ENCODE results near the gene DNMT3L.
A peak's percentile ranks its signal among the peaks of the same experiment; 100 is the strongest.
"Not testable (repeated sequence)": the region's sequence is repeated elsewhere in the genome, so short reads cannot be mapped to it uniquely, and the experiment has no call there.

Gene DNMT3L

DNA sequence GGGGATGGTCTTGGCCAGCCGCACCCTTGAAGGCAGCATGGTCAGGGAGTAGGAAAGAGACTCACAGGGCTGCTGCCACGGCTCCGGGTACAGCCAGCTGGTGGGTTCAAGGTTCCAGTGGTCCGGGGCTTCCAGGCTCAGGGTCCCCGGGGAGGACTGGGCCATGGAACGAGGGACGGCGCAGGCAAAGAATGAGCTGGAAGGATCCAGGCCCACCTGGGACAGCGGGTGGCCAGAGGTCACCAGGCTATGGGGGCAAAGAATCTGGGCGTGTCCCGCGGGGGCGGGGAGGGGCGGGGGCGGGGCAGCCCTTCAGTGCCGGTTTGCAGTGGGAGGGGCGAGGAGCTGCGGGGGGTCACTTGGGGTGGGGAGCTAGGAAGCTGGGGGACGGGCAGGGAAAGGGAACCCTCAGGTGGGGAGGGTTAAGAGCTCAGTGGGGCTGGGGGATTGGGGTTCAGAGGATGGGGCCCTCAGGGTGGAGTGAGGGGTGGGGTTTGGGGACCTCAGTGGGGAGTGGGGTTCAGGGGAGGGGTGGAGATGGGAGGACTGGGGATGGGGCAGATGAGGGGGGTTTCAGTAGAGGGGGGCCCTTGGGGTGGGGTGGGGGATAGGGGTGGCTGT, at the start of gene DNMT3L:
DNMT3L (minus strand) TSS at position 223 of the 621 bp plus-strand sequence. CDS start 638 bp downstream, outside the sequence.
- DNase-seq: no peak

DNA sequence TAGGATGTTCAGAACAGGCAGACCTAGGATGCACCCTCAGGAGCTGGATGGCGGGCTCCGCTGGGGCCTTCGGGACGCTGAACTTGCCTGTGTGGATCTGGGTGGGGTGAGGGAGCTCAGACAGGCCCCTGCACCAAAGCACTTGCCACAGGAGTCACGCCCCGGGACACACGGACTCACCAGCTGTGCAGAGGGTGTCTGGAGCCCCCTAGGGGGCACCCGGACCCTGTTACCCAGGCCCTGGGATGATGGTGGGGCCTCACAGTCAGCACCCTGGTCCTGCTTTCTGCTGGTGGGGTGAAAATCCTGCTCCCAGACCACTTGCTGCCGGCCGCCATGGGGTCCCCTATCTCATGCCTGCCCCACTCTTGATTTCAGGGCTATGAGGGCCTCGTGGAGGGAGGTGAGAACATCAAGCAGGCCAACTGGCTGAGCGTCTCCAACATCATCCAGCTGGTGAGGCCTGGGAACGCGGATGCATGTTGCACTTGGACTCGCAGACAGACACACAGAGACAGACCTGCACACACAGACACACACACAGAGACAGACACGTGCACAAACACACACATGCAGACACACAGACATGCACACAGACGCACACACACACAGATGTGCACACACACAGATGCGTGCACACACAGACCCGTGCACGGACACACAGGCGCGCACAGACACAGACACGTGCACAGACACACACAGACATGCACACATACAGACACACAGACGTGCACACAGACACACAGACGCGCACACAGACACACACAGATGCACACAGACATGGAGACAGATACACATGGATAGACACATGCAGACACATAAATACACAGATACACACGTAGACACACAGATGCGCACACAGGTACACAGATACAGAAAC, 49.2 kb upstream of the DNMT3L start:
- no peak for DNase-seq

DNA sequence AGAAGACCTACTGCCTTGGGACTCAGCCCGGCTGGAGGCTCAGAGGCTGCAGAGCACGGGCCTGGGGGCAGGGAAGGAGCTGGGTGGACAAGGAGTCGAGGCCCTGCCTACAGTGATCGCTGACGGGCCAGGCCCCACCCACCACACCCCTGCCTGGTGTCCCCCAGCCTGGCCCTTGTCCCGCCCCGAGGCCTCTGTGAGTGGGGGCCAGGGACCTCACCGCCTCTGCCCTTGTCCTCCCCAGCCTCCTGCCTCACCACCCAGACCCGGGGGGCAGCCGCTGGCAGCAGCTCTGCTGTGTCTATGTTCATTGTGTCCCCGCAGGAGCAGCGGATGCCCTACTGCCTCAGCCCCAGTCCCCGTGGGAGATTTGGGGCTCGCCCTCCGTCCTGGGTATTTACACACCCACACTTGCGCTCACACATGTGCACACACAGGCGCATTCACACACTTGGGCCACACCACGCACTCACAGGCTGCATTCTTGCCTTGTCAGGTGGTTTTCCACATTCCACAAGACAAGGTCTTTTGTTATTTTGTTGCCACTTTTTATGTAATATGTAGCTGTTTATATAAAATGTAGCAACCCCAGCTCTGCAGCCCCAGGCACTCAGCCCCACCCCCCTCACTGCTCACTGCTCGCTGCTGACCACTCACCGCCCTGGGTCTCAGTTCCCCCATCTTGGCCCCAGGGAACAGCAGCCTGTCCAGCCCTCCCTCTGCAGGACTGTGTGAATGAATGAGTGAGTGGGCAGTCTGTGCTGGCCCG, 45.4 kb upstream of the DNMT3L start:
- no peak for DNase-seq

DNA sequence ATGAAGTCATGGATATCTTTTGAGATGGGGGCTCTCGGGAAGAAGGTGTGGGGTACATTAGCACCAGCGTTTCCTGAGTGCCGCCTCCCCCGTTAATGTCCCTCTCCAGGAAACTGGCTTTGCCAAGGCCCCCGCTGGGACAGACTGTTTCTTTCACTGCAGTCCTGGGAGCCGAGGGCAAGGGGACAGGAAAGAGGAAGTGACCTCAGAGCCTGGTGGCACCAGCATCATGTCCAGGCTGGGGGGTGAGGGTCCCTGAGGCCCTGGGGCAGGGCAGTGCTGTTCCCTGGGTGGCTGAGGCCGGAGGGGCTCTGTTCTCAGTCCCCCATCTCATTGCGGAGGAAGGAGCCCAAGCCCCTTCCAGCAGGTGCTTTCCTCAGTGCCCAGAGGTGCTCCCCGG, 44.0 kb upstream of the DNMT3L start:
- no peak for DNase-seq

DNA sequence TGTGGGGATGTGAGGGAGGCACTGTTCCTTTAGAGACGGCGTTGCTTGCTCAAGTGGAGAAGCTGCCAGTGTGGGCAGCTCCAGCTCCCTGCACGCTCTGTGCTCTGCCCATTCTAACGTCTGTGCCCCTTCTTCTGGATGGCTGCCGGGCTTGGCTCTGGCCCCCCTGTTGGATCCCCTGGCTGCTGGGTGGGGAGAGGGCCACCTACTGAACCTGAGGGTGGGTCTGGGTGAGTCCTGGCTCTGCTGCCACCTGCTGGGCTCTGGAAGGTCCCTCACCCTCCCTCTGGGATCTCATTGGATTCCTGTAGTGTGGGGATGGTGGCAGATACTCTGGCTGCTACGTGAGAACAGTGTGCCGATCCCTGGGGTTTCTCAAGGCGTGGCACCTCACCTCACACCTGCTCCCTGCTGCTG, 43.2 kb upstream of the DNMT3L start:
- DNase-seq: peak in 1 of 4 experiments; percentile 21

DNA sequence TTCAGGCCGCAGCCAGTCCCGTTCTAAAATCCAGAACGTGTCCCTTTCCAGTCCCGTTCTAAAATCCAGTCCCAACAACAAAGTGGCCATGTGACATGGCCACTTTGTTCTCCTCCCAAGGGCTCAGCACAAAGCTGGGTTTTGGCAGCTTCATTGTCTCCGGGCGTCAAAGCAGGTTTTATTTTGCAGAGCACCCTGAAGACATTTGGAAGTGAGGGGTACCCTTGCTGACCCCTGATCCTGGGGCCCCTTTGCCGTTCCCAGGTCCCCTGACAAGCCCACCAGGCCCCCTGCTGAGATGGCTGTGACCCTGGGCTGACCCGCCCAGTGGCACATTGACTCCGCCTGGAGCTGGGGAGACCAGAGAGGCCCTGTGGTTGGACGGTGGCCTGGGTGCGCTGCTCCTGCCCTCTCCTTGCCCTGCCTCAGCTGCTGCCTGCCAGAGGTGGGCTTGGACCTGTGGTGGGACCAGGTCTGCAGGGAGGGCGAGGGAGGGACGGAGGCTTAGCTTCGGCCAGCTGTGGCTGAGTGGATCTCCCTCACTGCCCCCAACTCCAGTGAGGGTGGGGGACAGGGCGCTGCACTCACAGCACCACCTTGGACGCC, 42.4 kb upstream of the DNMT3L start:
- no peak for DNase-seq

DNA sequence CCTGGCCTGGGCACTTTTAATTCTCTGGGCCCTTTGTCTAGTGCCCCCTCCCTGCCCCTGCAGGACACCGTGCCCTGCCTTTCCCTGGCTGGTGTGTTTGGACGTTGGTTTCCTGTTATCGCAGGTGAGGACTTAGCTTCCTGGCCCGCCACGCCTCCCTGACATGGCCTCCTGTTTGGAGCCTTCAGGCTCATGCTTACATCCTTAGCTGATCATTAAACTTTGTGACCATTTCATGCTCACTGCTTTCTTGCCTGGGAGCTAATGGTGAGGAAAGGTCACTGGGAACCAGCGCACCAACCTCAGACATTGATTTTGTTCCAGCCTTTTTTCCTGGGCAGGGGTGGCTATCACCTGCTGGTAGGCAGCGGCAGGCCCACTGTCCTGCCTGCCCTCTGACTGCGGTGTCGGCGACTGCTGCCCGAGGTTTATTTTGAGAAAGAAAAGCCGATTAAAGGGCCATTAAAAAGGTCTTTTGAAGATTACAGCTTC, 41.8 kb upstream of the DNMT3L start:
- DNase-seq: no peak

DNA sequence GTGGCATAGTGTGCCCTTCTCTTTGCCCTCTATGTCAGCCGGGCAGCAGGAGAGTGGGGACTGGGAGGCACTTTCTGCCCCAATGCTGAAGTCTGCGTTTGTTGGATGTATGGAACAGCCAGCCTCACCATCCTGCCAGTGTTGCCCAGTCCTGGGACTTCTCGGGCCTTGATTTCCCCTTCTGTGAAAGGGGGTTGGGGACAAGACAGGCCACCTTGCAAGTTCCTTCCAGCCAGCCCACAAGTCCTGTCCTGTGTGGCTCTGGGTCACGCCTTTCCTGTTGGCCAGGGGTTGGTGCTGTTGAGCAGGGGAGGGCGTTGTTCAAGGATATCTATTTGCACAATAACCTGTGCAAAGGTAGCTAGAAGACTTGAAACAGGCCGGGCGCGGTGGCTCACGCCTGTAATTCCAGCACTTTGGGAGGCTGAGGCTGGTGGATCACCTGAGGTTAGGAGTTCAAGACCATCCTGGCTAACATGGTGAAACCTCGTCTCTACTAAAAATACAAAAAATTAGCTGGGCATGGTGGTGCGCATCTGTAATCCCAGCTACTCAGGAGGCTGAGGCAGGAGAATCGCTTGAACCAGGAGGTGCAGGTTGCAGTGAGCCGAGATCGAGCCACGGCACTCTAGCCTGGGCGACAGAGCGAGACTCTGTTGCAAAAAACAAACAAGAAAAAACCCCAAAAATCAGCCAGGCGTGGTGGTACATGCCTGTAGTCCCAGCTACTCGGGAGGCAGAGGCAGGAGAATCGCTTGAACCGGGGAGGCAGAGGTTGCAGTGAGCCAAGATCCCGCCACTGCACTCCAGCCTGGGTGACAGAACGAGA, 41.1 kb upstream of the DNMT3L start:
- not testable (repeated sequence) for DNase-seq

DNA sequence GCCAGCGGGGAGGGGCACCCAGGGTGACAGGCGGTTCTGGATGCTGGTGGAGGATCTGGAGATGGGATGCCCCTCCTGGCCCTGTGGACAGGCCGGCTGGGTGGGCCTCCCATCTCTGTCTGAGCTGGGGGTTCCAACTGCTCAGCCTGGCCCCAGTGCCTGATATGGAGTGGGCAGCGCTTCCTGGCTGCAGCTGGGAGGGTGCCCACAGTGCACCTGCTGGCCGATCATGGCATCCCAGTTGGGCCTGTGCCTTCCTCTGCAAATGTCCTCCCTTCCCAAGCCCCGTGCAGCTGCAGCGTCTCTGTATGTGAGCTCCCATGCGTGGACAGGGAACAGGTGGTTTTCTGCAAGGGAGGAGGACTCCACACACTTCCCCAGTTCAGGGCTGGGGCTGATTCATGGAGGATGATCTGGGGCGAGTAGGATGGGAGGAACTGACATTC, 40.3 kb upstream of the DNMT3L start:
- DNase-seq: no peak

DNA sequence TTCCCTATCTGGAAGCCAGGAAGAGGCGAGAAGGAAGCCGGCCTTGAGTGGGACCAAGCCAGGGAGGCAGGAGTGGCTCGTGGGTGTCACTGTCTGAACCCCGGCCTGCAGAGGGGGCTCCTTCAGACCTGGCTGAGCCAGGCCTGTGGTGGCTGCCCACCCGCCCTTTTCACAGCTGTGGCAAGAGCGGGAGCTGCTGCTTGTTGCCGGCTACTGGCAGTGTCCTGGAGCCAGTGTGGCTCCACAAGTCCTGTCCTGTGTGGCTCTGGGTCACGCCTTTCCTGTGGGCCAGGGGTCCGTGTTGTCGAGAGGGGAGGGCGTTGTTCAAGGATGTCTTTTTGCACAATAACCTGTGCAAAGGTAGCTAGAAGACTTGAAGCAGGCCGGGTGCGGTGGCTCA, 39.4 kb upstream of the DNMT3L start:
- DNase-seq: no peak

DNA sequence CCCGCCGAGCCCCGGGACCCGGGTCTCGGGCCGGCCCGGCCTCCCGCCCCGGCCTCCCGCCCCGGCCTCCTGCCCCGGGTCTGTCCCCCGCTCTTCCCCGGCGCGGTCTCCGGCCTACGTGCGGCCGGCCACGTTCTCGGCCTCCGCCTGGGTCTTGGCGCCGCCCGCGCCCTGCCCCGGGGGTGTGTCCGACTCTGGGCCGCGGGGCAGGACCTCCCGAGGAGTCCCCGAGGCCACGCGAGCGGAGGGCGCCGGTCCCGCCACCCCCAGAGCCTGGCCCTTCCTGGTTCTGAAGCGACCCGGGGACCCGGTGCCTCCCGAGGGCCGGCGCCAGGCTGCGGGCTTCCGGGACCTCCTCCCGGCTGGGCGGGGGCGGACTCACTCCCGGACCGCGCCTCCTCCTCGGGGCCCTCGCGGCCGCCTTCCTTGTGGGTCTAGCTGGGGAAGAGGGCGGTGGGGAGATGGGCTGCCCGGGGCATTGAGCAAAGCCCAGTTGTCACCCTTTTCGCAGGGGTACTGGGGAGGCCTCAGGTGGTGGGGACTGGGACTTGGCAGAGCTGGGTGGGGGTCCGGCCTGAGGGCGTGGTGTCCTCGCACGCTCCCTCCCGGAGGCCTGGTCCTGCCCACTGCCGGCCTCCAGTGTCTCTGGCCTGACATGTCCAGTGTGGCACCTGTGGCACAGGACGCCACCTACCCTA, 38.7 kb upstream of the DNMT3L start:
- peak in 1 of 4 experiments; percentile 38 for DNase-seq

DNA sequence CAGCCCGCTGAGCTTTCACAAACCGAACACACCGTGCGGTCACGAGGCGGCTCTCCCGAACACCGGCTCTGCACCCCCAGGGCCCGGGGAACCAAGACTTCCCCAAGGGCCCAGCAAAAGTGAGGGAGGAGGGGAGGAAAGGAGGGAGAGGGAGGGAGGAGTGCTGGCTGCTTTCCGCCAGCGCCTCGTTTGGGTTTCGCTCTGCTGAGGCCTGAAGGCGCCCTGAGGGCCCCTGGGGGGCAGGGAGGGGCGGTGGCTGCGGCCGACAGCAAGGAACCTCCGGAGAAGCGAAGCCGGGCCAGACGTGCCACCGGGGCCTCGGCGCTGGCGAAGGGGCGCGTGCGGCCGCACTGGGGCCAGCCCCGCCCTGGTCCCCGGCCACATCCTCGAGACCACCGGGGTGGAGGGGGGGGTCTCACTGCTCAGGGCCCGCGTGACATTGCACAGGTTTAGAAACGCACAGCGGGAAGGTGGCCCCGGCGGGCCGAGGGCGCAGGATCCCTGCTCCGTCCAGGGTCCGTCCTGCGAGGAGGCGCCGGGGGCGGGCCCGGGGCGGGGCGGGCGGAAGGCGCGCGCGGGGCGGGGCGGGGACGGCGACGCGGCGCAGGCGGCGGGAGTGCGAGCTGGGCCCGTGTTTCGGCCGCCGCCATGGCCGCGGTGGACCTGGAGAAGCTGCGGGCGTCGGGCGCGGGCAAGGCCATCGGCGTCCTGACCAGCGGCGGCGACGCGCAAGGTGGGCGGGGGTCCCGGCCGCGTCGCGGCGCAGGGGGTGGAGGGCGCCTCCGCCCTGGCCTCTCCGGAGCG, 38.0 kb upstream of the DNMT3L start, which contains the start of gene PFKL:
PFKL (plus strand) TSS at position 596 of the 804 bp plus-strand sequence; CDS start at position 649, 53 bp downstream.
- peak in 1 of 4 experiments; percentile 53 for DNase-seq

DNA sequence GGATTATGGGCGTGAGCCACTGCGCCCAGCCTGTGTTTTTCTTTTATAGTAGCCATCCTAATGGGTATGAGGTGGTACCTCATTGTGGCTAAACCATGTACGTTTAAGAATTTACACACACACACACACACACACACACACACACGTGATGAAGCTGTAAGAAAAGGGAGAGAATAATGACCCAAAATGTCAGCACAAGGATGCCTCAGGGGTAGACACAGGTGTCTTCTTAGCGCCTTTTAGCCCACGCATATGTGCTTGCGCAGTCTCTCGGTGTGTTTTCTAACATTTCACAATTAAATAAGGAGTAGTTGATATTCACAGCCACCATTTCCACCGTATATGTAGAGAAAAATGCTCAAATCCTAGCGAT, 37.4 kb upstream of the DNMT3L start:
- DNase-seq: no peak

DNA sequence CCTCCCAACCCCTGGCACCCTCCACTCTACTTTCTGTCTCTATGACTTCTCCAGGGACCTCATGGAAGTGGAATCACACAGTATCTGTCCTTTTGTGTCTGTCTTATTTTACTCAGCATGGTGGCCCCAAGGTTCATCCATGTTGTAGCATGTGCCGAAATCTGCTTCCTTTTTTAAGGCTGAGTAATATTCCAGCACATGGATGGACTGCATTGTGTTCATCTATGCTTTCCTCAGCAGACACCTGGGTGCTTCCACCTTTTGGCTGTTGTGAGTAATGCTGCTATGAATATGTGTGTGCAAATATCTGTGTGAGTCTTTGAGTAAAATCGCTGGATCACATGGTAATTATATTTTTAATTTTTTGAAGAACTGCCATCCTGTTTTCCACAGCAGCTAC, 36.6 kb upstream of the DNMT3L start:
- no peak for DNase-seq

DNA sequence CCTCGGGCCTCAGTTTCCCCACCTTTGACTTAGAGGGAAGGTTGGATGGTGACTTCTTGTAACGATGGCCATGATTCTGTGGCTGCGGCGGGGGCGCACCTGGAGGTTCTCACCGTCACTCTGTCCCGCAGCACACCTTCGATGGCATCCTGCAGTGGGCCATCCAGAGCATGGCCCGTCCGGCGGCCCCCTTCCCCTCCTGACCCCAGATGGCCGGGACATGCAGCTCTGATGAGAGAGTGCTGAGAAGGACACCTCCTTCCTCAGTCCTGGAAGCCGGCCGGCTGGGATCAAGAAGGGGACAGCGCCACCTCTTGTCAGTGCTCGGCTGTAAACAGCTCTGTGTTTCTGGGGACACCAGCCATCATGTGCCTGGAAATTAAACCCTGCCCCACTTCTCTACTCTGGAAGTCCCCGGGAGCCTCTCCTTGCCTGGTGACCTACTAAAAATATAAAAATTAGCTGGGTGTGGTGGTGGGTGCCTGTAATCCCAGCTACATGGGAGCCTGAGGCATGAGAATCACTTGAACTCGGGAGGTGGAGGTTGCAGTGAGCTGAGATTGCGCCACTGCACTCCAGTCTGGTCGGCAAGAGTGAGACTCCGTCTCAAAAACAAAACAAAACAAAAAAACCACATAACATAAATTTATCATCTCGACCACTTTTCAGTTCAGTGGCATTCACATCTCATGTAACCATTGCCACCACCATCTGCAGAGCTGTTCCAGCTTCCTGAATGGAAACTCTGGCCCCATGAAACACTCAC, 36.0 kb upstream of the DNMT3L start:
- DNase-seq: peak in 3 of 4 experiments; percentile 34 to 68 (median 41)

DNA sequence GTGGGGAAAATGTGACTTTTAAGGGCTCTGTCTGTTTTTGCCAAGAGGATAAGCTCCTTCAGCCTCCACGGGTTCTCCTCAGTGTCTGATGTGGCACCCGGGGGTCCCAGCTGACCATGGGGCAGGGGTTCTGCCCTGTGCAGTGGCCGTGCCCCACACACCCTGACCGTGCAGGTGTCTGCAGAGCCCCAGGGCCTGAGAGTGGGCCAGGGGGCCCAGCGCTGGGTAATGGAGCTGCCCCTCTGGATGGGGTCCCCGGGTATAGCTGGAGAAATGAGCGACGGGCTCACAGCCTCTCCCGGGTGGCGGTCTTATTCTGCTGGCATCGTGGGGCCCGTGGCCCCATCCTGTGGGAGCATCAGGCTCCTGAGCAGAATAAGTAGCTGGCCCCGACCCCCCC, 35.2 kb upstream of the DNMT3L start:
- no peak for DNase-seq

DNA sequence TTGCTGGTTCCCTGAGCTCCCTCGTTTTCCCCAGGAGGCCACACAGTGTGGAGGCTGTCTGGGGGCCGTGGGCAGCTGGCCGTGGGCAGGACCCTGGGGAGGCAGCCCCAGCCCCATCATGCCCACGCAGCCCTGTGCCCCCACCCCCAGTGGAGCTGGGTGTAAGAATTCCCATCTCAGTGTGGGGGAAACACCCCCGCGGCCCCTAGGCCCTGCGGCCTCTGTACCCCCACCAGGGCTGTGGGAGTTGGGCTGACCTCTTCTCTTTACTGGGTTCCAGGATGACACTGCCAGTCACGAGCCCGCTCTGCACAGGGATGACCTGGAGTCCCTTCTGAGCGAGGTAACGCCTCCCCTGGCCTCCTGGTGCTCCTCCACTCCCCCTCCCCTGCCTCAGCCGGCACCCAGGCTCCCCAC, 34.4 kb upstream of the DNMT3L start:
- no peak for DNase-seq

DNA sequence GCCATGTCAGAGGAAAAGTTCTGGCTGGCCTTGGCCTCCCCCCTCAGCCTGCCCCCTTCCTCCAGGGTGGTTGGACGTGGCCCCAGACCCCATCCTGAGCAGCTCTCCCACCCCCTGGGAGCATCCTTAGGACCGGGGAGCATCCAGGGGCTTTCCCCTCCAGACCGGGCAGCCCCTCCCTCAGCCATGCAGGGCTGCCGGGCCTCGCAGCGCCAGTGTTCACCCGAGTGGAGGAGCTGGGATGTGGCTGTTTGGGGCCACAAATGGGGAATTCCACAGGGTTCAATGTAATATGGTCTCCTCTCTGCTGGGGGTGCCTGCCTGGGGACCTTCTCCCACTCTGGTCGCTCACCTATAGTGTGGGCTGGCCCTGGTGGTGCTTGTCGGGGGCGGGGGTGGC, 33.9 kb upstream of the DNMT3L start:
- no peak for DNase-seq

DNA sequence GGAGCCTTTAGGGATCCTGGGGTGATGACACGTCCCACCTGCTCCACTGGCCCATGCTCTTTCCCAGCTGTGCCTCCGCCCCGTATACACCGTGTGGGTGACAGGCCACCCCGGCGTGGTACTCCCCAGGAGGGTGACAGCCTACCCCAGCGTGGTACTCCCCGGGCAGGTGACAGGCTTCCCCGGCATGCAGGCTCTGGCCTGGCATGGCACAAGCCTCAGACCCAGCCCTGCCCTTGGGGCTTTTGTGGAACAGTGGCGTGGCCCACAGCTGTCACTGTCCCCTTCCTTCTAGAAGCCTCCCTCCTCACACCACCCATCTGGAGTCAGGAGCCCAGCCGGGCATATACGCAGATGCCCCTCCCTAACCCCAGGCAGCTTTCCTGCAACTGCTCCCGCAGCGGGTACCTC, 33.5 kb upstream of the DNMT3L start:
- DNase-seq: no peak
